K562 (cell line): Measurements from ENCODE around the gene THADA. TPM values are rescaled to one million over a fixed set of nuclear protein-coding genes. Genes with fewer than 3 reads are reported as not detected.

Experiments used
- AFF1 ChIP-seq, 2 experiments: fragments of 450-650 bp; IDR thresholded peaks; 2 replicates each; pipeline ENCODE4 v1.6.1; 2018; ENCODE audit warnings: mild to moderate bottlenecking in 2 of 2, low read depth in 1 of 2; ENCODE audit not compliant: partially characterized antibody in 2 of 2
- ARID4B ChIP-seq: sonication (generic); formaldehyde crosslinking; IDR thresholded peaks from 2 replicates; pipeline ENCODE4 v1.8.0; 2022; ENCODE audit warnings: mild to moderate bottlenecking, missing genetic modification reagents
- CHD1 ChIP-seq: fragments of 200-600 bp; sonication (generic); IDR thresholded peaks from one replicate; pipeline ENCODE4 v1.6.1; 2012; ENCODE audit warnings: mild to moderate bottlenecking, moderate library complexity, low read length, inconsistent platforms
- CLOCK ChIP-seq: fragments of 250-450 bp; sonication (Bioruptor Pico); IDR thresholded peaks from 2 replicates; pipeline ENCODE4 v1.4.0; 2020; ENCODE audit warnings: mild to moderate bottlenecking, moderate library complexity, borderline replicate concordance
- DIDO1 ChIP-seq: fragments of 450-650 bp; IDR thresholded peaks from 2 replicates; pipeline ENCODE4 v1.6.1; 2016; ENCODE audit warnings: low read depth, missing biosample characterization, missing genetic modification characterization
- FOXM1 ChIP-seq, 2 experiments: fragments of 450-650 bp in 1 of 2; sonication (generic) in 1 of 2; formaldehyde crosslinking in 1 of 2; IDR thresholded peaks; 2 replicates each; pipeline versions ENCODE4 v1.6.1 to v1.9.0; 2017 to 2022; ENCODE audit warnings: low read depth in 2 of 2, mild to moderate bottlenecking in 2 of 2, missing genetic modification reagents in 1 of 2, moderate library complexity in 1 of 2
- PRDM10 ChIP-seq: fragments of 450-650 bp; IDR thresholded peaks from 2 replicates; pipeline ENCODE4 v1.6.1; 2018; ENCODE audit not compliant: partially characterized antibody
- ZNF707 ChIP-seq: fragments of 250-450 bp; sonication (Bioruptor Pico); conservative IDR thresholded peaks from 2 replicates; pipeline ENCODE4 v1.8.0; 2022; ENCODE audit warnings: inconsistent platforms, mild to moderate bottlenecking, moderate library complexity
- polyA plus RNA-seq, 8 experiments: library from polyadenylated mRNA; depleted of rRNA in 4 of 8; stranded (reverse) in 5 of 8; unstranded in 3 of 8; fragments of >200 nt; fragmentation: Nextera tagmentation in 2 of 8; fragmentation: Illumina TruSeq in 1 of 8; extraction: Ambion mirVana in 2 of 8; extraction: Trizol in 1 of 8; gene quantifications; 2 replicates each; pipeline versions ENCODE4 v1.2.1 to v1.2.3, GENCODE V29; 2011 to 2014; ENCODE audit warnings: inconsistent platforms in 1 of 8, missing spikeins in 1 of 8
- total RNA-seq, 7 experiments: library from RNA; depleted of rRNA in 6 of 7; stranded (reverse); fragments of >200 nt in 6 of 7; fragmentation: Illumina TruSeq in 2 of 7; extraction: Trizol in 2 of 7; gene quantifications; 2 replicates each; pipeline versions ENCODE4 v1.2.1 to v1.2.3, GENCODE V29; 2011 to 2021; ENCODE audit warnings: low replicate concordance in 1 of 7

The THADA gene
- total and polyA plus RNA-seq, 9 of the 15 experiments (the other 6 are each of a cell fraction or from before 2014, with no cell fraction given): 17.8 to 34.7 (median 31.9) TPM

- TF ChIP-seq AFF1 (IDR thresholded peaks at IDR 0.05; ENCODE audit: low read depth in 1 of 2, partially characterized antibody in 2 of 2): peak; percentile 47 to 69
- TF ChIP-seq ZNF707 (CRISPR knock-in tag): no peak
- no peak for TF ChIP-seq CHD1
- no peak for TF ChIP-seq CLOCK (CRISPR knock-in tag)
- peak; percentile 85 for TF ChIP-seq ARID4B (CRISPR knock-in tag)
- no peak for TF ChIP-seq FOXM1 (IDR thresholded peaks at IDR 0.05; ENCODE audit: low read depth)
- no peak for TF ChIP-seq FOXM1 (CRISPR knock-in tag; IDR thresholded peaks at IDR 0.05; ENCODE audit: low read depth)
- TF ChIP-seq DIDO1: no peak
- TF ChIP-seq PRDM10: peak; percentile 64
These were observed 373.9 kb downstream of the THADA start (continued) for GRCh38 chr2:43221763-43222474.
